ENCODE results near the gene TNKS2.

- TF ChIP-seq CTCF (IDR thresholded peaks at IDR 0.05) (no peak), POLR2A (IDR thresholded peaks at IDR 0.05) (no peak), POLR2AphosphoS5 (IDR thresholded peaks at IDR 0.05) (no peak)
These were observed 93.1 kb downstream of the TNKS2 start for GRCh38 chr10:91891125-91892001.

Measured in prostate gland (tissue), 2 donors.